H1 (cell line): ENCODE results near the gene ADRB1. TPM values are rescaled to one million over a fixed set of nuclear protein-coding genes. Genes with fewer than 3 reads are reported as not detected.

Experiments used
- BRCA1 ChIP-seq: IDR thresholded peaks from 2 replicates; pipeline ENCODE4 v1.6.1; 2012; ENCODE audit warnings: low read depth, low read length, improper control_type of control experiment
- CEBPB ChIP-seq: IDR thresholded peaks from 2 replicates; pipeline ENCODE4 v1.6.1; 2012; ENCODE audit warnings: low read depth, low read length
- FOSL1 ChIP-seq: IDR thresholded peaks from 2 replicates; pipeline ENCODE4 v1.6.1; 2011; ENCODE audit warnings: mild to moderate bottlenecking, low read depth, low read length, moderate library complexity; ENCODE audit not compliant: insufficient read depth
- RNF2 ChIP-seq: fragments of 200-900, 300-1000 bp; sonication (generic); IDR thresholded peaks from 2 replicates; pipeline ENCODE4 v1.7.1; 2016; ENCODE audit warnings: borderline replicate concordance, low read depth, mild to moderate bottlenecking, antibody characterized with exemption, low read length; ENCODE audit not compliant: poor library complexity, severe bottlenecking; ENCODE audit errors: missing control alignments
- SP4 ChIP-seq: IDR thresholded peaks from 2 replicates; pipeline ENCODE4 v1.6.1; 2012; ENCODE audit warnings: low read length, inconsistent platforms
- polyA plus RNA-seq, 7 experiments: library from polyadenylated mRNA; depleted of rRNA in 3 of 7; stranded (reverse) in 5 of 7; unstranded in 2 of 7; fragments of >200 nt in 5 of 7; fragments of 200-250 nt in 2 of 7; gene quantifications; 1 replicate in 5 of 7; 2 replicates in 1 of 7; 4 replicates in 1 of 7; pipeline versions ENCODE4 v1.2.1 to v1.2.3, GENCODE V29; 2011 to 2013; ENCODE audit warnings: missing spikeins in 2 of 7, mixed read lengths in 2 of 7
- total RNA-seq: library from RNA; stranded (reverse); fragmentation: NEBNext Ultra II Directional; extraction: Animal tissue kit (Norgen Biotek cat#: 25700); gene quantifications from 2 replicates; pipeline ENCODE4 v1.2.1, GENCODE V29; 2021
- TF ChIP-seq, protein P1 (sequence below), 3 experiments: IDR thresholded peaks; 1 replicate in 2 of 3; 2 replicates in 1 of 3; pipeline versions ENCODE4 v1.5.1 to v1.6.1; 2011; ENCODE audit warnings: low read length in 3 of 3, mild to moderate bottlenecking in 3 of 3, inconsistent platforms in 2 of 3, low read depth in 1 of 3, moderate library complexity in 1 of 3; ENCODE audit not compliant: insufficient read depth in 1 of 3; ENCODE audit errors: control extremely low read depth in 1 of 3

Gene ADRB1
- total and polyA plus RNA-seq, 2 of the 8 experiments (the other 6 are each of a cell fraction or from before 2014, with no cell fraction given) = 0.14 to 0.48 TPM

DNA sequence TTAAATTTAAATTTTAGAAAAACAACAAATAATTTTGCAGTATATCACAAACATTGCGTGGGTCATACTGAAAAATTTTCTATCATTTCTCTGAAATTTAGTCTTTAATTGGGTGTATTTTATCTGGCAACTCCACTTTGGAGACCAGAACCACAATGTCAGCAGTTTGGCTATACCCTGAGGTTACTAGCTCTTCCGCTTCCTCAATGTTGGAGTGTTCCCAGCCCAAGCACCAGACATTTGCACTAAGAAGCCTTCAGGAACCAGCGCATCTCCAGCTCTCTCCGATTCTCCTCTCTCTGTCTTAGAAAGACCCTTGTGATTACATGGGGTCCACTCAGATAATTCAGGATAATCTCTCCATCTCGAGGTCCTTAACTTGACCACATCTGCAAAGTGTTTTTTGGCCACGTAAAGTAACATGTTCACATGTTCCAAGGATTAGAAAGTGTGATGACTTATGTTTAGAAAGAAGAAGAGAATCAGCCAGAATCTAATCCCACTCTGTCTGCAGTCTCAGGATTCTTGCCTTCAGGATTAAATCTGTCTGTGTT lies 43.1 kb upstream of the ADRB1 start (continued):
- TF ChIP-seq CEBPB (no peak), FOSL1 (no peak), BRCA1 (no peak), SP4 (no peak), RNF2 (no peak)
- TF ChIP-seq, protein P1, sequence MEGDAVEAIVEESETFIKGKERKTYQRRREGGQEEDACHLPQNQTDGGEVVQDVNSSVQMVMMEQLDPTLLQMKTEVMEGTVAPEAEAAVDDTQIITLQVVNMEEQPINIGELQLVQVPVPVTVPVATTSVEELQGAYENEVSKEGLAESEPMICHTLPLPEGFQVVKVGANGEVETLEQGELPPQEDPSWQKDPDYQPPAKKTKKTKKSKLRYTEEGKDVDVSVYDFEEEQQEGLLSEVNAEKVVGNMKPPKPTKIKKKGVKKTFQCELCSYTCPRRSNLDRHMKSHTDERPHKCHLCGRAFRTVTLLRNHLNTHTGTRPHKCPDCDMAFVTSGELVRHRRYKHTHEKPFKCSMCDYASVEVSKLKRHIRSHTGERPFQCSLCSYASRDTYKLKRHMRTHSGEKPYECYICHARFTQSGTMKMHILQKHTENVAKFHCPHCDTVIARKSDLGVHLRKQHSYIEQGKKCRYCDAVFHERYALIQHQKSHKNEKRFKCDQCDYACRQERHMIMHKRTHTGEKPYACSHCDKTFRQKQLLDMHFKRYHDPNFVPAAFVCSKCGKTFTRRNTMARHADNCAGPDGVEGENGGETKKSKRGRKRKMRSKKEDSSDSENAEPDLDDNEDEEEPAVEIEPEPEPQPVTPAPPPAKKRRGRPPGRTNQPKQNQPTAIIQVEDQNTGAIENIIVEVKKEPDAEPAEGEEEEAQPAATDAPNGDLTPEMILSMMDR (IDR thresholded peaks at IDR 0.05; ENCODE audit: control extremely low read depth in 1 of 3, insufficient read depth in 1 of 3, low read depth in 1 of 3, low read length in 3 of 3) = no peak
- TF ChIP-seq, all 59 proteins: peak for 0
